ENCODE results near the gene RNF6. TPM values are rescaled to one million over a fixed set of nuclear protein-coding genes. Genes with fewer than 3 reads are reported as not detected.

RNF6 gene
- 24.2 to 33.6 TPM (median 24.7 TPM) in 5 replicates for total RNA-seq (2022; extraction: Qiagen RNA extraction)

GRCh38 chr13:26221721-26222519 lies at the start of gene RNF6:
TSS of gene RNF6 (minus strand) at chr13:26222314. CDS start at chr13:26219649, 2,665 bp downstream.

GRCh38 chr13:26253787-26254582 lies 31.9 kb upstream of the RNF6 start, which contains the start of gene CDK8:
TSS of gene CDK8 (plus strand) at chr13:26254129. CDS start at chr13:26254642, 513 bp downstream.

Other genes with a start within 250 kb of the RNF6 start
- 0.02 to 0.03 TPM in 2 of 5 replicates, not detected in the others for gene SHISA2, start 170.3 kb downstream of the RNF6 start, total RNA-seq (2022; extraction: Qiagen RNA extraction)
- 9.7 to 13.1 TPM (median 11.6 TPM) in 5 replicates for gene CDK8, start 31.8 kb upstream of the RNF6 start, total RNA-seq (2022; extraction: Qiagen RNA extraction)

All from A549 treated with AZD2906 at 1 μM for 4 hours (cell line).